GM19452 (cell line): Measurements from ENCODE around the gene FEN1.

ENCODE experiments used
- ATAC-seq: cut with Tn5 transposase; IDR thresholded peaks from one replicate; pipeline ENCODE4 v1.9.1; 2021; ENCODE audit not compliant: unreplicated experiment

The FEN1 gene

DNA sequence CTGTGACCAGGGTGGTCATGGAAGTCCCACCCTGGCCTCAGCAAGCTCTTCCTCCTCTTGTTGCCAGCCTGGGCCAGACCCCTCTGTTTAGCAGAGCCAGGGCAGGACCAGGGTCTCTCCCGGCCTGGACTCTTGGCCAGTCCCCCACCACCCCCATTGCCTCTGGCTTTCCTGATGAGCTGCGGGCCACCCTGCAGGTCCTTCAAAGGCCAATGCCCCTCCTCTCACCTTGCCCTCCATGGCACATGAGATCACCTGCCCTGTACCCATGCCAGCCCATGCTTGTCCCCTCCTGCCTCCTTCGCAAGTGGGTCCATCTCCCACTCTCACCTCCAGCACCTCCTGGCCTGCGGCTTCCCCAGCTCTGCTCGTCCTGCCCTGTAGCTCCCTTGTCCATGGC lies 45.8 kb downstream of the FEN1 start:
- no peak for ATAC-seq

GRCh38 chr11:61838921-61839320 lies 46.2 kb downstream of the FEN1 start:
- no peak for ATAC-seq

GRCh38 chr11:61839742-61840141 lies 47.0 kb downstream of the FEN1 start:
- ATAC-seq: no peak

DNA sequence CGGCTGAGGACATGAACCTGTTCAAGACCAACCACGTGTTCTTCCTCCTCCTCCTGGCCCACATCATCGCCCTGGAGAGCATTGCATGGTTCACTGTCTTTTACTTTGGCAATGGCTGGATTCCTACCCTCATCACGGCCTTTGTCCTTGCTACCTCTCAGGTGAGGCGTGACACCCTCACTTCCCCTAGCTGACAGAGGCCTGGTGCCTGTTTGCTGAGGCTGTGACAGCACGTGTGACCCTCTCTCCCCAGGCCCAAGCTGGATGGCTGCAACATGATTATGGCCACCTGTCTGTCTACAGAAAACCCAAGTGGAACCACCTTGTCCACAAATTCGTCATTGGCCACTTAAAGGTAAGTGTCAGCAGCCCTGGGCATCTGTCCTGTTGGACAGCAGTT lies 47.7 kb downstream of the FEN1 start:
- ATAC-seq: no peak

- no peak for ATAC-seq
Measured at GRCh38 chr11:61841636-61842527, 49.2 kb downstream of the FEN1 start.

- ATAC-seq: no peak
Measured at GRCh38 chr11:61842528-61842820, 49.8 kb downstream of the FEN1 start.

GRCh38 chr11:61844909-61845565 lies 52.3 kb downstream of the FEN1 start:
- ATAC-seq: no peak

- no peak for ATAC-seq
Measured at GRCh38 chr11:61846362-61847020, 53.8 kb downstream of the FEN1 start.
